Measurements from ENCODE around the gene PRR18. TPM values are rescaled to one million over a fixed set of nuclear protein-coding genes. Genes with fewer than 3 reads are reported as not detected.
"Not testable (repeated sequence)": the region's sequence is repeated elsewhere in the genome, so short reads cannot be mapped to it uniquely, and the experiment has no call there.

Gene PRR18
- total RNA-seq, result under 1 TPM in 1 of 2 donors, not detected in 1; 0.95 TPM
- long read RNA-seq, donor 1, result 0 reads
- long read RNA-seq, donor 2, result 0 reads

GRCh38 chr6:166308033-166308768, at the start of gene PRR18:
TSS of gene PRR18 (minus strand) at chr6:166308392. CDS start at chr6:166308142, 250 bp downstream.
- no peak for DNase-seq (ENCODE audit: low spot score)
- intact Hi-C loops (cut with DNase I), result loop anchor here in 1 of 2 donors (10.0 kb wide), 1 partner anchor 87 kb away; no protein-coding TSS in a partner anchor

GRCh38 chr6:166355552-166355951, 47.4 kb upstream of the PRR18 start:
- no peak for DNase-seq (ENCODE audit: low spot score)
- intact Hi-C loops (cut with DNase I), result no loop called here

- DNase-seq (ENCODE audit: low spot score), result no peak
- intact Hi-C loops (cut with DNase I), result no loop called here
Measured at GRCh38 chr6:166354965-166355364, 46.8 kb upstream of the PRR18 start.

- no peak for DNase-seq (ENCODE audit: low spot score)
- intact Hi-C loops (cut with DNase I), result no loop called here
Measured at GRCh38 chr6:166354143-166354542, 46.0 kb upstream of the PRR18 start.

GRCh38 chr6:166353507-166353906, 45.3 kb upstream of the PRR18 start:
- intact Hi-C loops (cut with DNase I), result no loop called here
- no peak for DNase-seq (ENCODE audit: low spot score)

GRCh38 chr6:166352923-166353322, 44.7 kb upstream of the PRR18 start:
- no peak for DNase-seq (ENCODE audit: low spot score)
- intact Hi-C loops (cut with DNase I), result no loop called here

GRCh38 chr6:166351715-166352285, 43.6 kb upstream of the PRR18 start:
- DNase-seq (ENCODE audit: low spot score), result no peak
- intact Hi-C loops (cut with DNase I), result no loop called here

GRCh38 chr6:166348305-166348949, 40.2 kb upstream of the PRR18 start:
- DNase-seq (ENCODE audit: low spot score), result no peak
- intact Hi-C loops (cut with DNase I), result no loop called here

- intact Hi-C loops (cut with DNase I), result no loop called here
- DNase-seq (ENCODE audit: low spot score), result no peak
Measured at GRCh38 chr6:166346965-166347364, 38.8 kb upstream of the PRR18 start.

GRCh38 chr6:166346449-166346848, 38.3 kb upstream of the PRR18 start:
- intact Hi-C loops (cut with DNase I), result no loop called here
- DNase-seq (ENCODE audit: low spot score), result no peak

GRCh38 chr6:166345672-166346071, 37.5 kb upstream of the PRR18 start:
- intact Hi-C loops (cut with DNase I); DNase-seq (ENCODE audit: low spot score): not testable (repeated sequence)

GRCh38 chr6:166344921-166345320, 36.7 kb upstream of the PRR18 start:
- intact Hi-C loops (cut with DNase I); DNase-seq (ENCODE audit: low spot score): not testable (repeated sequence)

GRCh38 chr6:166344240-166344639, 36.0 kb upstream of the PRR18 start:
- intact Hi-C loops (cut with DNase I), result no loop called here

GRCh38 chr6:166343150-166343487, 34.9 kb upstream of the PRR18 start:
- intact Hi-C loops (cut with DNase I), result no loop called here
- no peak for DNase-seq (ENCODE audit: low spot score)

More at GRCh38 chr6:166344240-166344639, 36.0 kb upstream of the PRR18 start:
- DNase-seq (ENCODE audit: low spot score), result no peak

- peak; percentile 98 for DNase-seq (ENCODE audit: low spot score)
- intact Hi-C loops (cut with DNase I), result no loop called here
Measured at GRCh38 chr6:166342349-166343149, 34.4 kb upstream of the PRR18 start, which contains the start of gene SFT2D1. TSS of gene SFT2D1 (minus strand) at chr6:166342545. CDS start at chr6:166342481, 64 bp downstream.

- DNase-seq (ENCODE audit: low spot score), result no peak
- intact Hi-C loops (cut with DNase I), result no loop called here
Measured at GRCh38 chr6:166341977-166342348, 33.8 kb upstream of the PRR18 start.

GRCh38 chr6:166341464-166341863, 33.3 kb upstream of the PRR18 start:
- DNase-seq (ENCODE audit: low spot score), result no peak
- intact Hi-C loops (cut with DNase I), result no loop called here

- intact Hi-C loops (cut with DNase I), result no loop called here
- DNase-seq (ENCODE audit: low spot score), result no peak
Measured at GRCh38 chr6:166338854-166339253, 30.7 kb upstream of the PRR18 start.

GRCh38 chr6:166336847-166337246, 28.7 kb upstream of the PRR18 start:
- intact Hi-C loops (cut with DNase I), result no loop called here

More at GRCh38 chr6:166336847-166337246, 28.7 kb upstream of the PRR18 start:
- DNase-seq (ENCODE audit: low spot score), result no peak

All from posterior vena cava (tissue), 2 donors.